ENCODE results near the gene KLF1.

Gene KLF1

GRCh38 chr19:12885749-12886650, 1.0 kb downstream of the KLF1 start:
- peak overlapping the region; percentile 2; the same call in 1 of the 2 replicates for H3K27ac ChIP-seq
- ChIA-PET CTCF (interaction anchor here (0.6 to 1.0 kb wide), 3 partner anchors 38 to 89 kb away, joined by 3 to 5 read pairs (median 4); no protein-coding TSS in a partner anchor), POLR2A (ENCODE audit: low non-redundant PET) (no interaction called here)
- no peak for DNase-seq (ENCODE audit: low spot score)
- no peak; the same call in 1 of the 2 replicates for TF ChIP-seq CTCF (conservative IDR thresholded peaks at IDR 0.05; ENCODE audit: low read depth)

DNA sequence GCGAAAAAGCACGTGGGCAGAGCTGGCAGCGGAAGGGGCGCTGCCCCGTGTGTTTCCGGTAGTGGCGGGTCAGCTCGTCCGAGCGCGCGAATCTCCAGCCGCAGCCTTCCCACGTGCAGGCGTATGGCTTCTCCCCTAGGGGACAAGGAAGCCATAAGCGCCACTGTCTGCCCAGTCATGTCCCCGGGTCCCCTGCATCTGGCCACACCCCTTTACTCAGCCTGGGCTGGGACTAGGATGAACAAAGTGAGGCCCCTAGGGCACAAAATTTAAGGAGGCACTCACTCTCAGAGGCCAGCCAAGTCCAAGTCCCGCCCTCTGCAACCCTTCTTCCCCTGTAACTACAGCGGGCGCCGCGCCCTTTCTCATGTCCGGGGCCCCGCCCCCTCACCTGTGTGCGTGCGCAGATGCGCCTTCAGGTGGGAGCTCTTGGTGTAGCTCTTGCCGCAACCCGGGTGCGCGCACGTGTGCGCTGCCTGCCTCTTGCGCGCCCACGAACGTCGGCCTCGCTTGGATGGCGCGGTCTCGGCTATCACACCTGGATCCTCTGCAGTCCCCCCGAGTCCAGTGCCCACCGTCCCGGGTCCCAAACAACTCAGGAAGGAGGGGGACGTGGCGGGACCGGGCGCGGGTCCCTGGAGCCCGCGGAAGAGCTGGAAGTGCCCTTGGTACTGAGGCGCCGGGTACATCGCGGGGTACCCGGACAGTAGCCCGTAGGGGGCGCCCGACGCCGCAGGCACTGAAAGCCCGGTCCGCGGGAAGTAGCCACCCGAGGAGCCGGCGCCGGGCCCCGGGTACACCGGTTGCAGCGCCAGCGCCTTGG, 1.9 kb downstream of the KLF1 start:
- TF ChIP-seq CTCF (conservative IDR thresholded peaks at IDR 0.05; ENCODE audit: low read depth): peak; percentile 62
- peak overlapping the region; percentile 2; the same call in 1 of the 2 replicates for H3K27ac ChIP-seq
- ChIA-PET CTCF (interaction anchor here (0.6 to 1.0 kb wide), 5 partner anchors 21 to 90 kb away, joined by 3 to 5 read pairs (median 4); no protein-coding TSS in a partner anchor), POLR2A (ENCODE audit: low non-redundant PET) (no interaction called here)
- DNase-seq (ENCODE audit: low spot score): peak; percentile 66

DNA sequence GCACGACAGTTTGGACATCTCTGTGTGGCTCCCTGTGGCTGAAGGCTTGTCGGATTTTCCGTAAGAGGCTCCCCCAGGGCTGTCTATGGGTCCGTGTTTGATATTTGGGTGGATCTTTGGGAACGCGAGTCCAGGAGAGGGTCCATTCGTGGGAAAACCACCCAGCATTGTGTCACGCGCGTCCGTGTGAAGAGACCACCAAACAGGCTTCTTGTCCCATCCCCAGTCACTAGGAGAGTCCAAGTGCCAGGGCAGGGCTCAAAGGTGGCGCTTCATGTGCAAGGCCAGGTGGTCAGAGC, 2.4 kb downstream of the KLF1 start:
- H3K27ac ChIP-seq: peak overlapping the region; percentile 2; the same call in 1 of the 2 replicates
- ChIA-PET CTCF (interaction anchor here (0.8 to 0.9 kb wide), 3 partner anchors 21 to 40 kb away, joined by 3 to 4 read pairs (median 4); no protein-coding TSS in a partner anchor), POLR2A (ENCODE audit: low non-redundant PET) (no interaction called here)
- TF ChIP-seq CTCF (conservative IDR thresholded peaks at IDR 0.05; ENCODE audit: low read depth): no peak
- no peak for DNase-seq (ENCODE audit: low spot score)

GRCh38 chr19:12884202-12884601, 2.8 kb downstream of the KLF1 start:
- H3K27ac ChIP-seq: no peak overlapping the region; the same call in 1 of the 2 replicates
- DNase-seq (ENCODE audit: low spot score): no peak
- TF ChIP-seq CTCF (conservative IDR thresholded peaks at IDR 0.05; ENCODE audit: low read depth): no peak
- ChIA-PET POLR2A (ENCODE audit: low non-redundant PET) (no interaction called here), CTCF (no interaction called here)

GRCh38 chr19:12882589-12882988, 4.4 kb downstream of the KLF1 start:
- POLR2A ChIA-PET (ENCODE audit: low non-redundant PET): interaction anchor here (0.6 to 0.7 kb wide), 2 partner anchors 12 to 162 kb away, joined by 3 read pairs; no protein-coding TSS in a partner anchor
- DNase-seq (ENCODE audit: low spot score): no peak
- CTCF ChIA-PET: interaction anchor here (0.6 to 1.9 kb wide), 2 partner anchors 33 to 35 kb away, joined by 4 to 8 read pairs; no protein-coding TSS in a partner anchor
- H3K27ac ChIP-seq: peak overlapping the region; percentile 87; the same call in 1 of the 2 replicates
- no peak for TF ChIP-seq CTCF (conservative IDR thresholded peaks at IDR 0.05; ENCODE audit: low read depth)
